ENCODE measurements around the gene PSENEN. TPM values are rescaled to one million over a fixed set of nuclear protein-coding genes. Genes with fewer than 3 reads are reported as not detected.

Gene PSENEN
- total RNA-seq, 1 experiment from 2014 or later = 69.7 TPM

- Mint-ChIP-seq H3K36me3 (ENCODE audit: insufficient read depth in 1 of 3, low read depth in 3 of 3) (no peaks in the 10 kb centered on the region), H3K27ac (no peak overlapping the region; a peak in 1 of 7 replicates), H3K27me3 (ENCODE audit: low read depth) (peaks cover 11% of the 10 kb centered on the region), H3K9me3 (peaks cover 0 to 3% of the 10 kb centered on the region in 2 experiments; a peak in 3 of 5 replicates), H3K4me1 (peaks cover 0 to 8% of the 10 kb centered on the region in 2 experiments; a peak in 1 of 4 replicates), H3K4me3 (no peak overlapping the region; a peak in 1 of 5 replicates)
- Histone ChIP-seq H2BK12ac (ENCODE audit: insufficient read length, low read depth, low read length) (no peak overlapping the region), H3K27ac (ENCODE audit: insufficient read length, low read depth, low read length) (no peak overlapping the region), H4K91ac (ENCODE audit: insufficient read length, low read depth, low read length) (no peak overlapping the region), H2BK15ac (ENCODE audit: low read depth, low read length) (no peak overlapping the region), H3K23ac (ENCODE audit: insufficient read length, low read depth, low read length) (no peak overlapping the region), H3K18ac (ENCODE audit: insufficient read length, low read depth, low read length) (no peak overlapping the region), H4K5ac (ENCODE audit: insufficient read length, low read depth, low read length) (no peak overlapping the region), H2AK5ac (ENCODE audit: insufficient read length, low read length) (no peak overlapping the region), H3K56ac (ENCODE audit: insufficient read length, low read depth, low read length) (no peak overlapping the region), H3K79me1 (ENCODE audit: insufficient read depth, low read depth, low read length, poor library complexity, severe bottlenecking) (no peaks in the 10 kb centered on the region), H2BK120ac (ENCODE audit: low read depth, low read length, poor library complexity, severe bottlenecking) (no peak overlapping the region), H3K9me3 (ENCODE audit: control insufficient read depth, low read depth, low read length) (no peaks in the 10 kb centered on the region), H2AFZ (ENCODE audit: low read length) (no peak overlapping the region), H3T11ph (ENCODE audit: low read length) (no peak overlapping the region), H3K14ac (ENCODE audit: insufficient read depth, low read length) (no peak overlapping the region), H4K8ac (replicated peaks; ENCODE audit: insufficient read length, low read depth, low read length) (no peak overlapping the region), H3K23me2 (ENCODE audit: insufficient read length, low read depth, low read length, poor library complexity, severe bottlenecking) (no peaks in the 10 kb centered on the region), H2BK20ac (ENCODE audit: low read depth, low read length, poor library complexity, severe bottlenecking) (no peak overlapping the region), H3K4me1 (ENCODE audit: insufficient read depth, low read length) (no peaks in the 10 kb centered on the region), H3K27me3 (ENCODE audit: insufficient read depth, low read length) (no peaks in the 10 kb centered on the region), H3K79me2 (ENCODE audit: insufficient read depth, low read length) (no peaks in the 10 kb centered on the region), H3K4ac (ENCODE audit: low read depth, low read length) (no peak overlapping the region), H4K20me1 (ENCODE audit: control insufficient read depth, insufficient read depth, insufficient read length) (no peaks in the 10 kb centered on the region), H3K9ac (ENCODE audit: extremely low read depth, insufficient read length, low read length) (no peak overlapping the region), H2BK5ac (ENCODE audit: insufficient read length, low read length) (no peak overlapping the region), H3K4me2 (ENCODE audit: insufficient read depth, insufficient read length, low read length) (no peak overlapping the region)
- no CpG with 5 or more reads among the region's 2 CpGs for WGBS (ENCODE audit: extremely low coverage, insufficient read length, low lambda C conversion rate)
- DNase-seq = no peak
- TF ChIP-seq, protein P1, sequence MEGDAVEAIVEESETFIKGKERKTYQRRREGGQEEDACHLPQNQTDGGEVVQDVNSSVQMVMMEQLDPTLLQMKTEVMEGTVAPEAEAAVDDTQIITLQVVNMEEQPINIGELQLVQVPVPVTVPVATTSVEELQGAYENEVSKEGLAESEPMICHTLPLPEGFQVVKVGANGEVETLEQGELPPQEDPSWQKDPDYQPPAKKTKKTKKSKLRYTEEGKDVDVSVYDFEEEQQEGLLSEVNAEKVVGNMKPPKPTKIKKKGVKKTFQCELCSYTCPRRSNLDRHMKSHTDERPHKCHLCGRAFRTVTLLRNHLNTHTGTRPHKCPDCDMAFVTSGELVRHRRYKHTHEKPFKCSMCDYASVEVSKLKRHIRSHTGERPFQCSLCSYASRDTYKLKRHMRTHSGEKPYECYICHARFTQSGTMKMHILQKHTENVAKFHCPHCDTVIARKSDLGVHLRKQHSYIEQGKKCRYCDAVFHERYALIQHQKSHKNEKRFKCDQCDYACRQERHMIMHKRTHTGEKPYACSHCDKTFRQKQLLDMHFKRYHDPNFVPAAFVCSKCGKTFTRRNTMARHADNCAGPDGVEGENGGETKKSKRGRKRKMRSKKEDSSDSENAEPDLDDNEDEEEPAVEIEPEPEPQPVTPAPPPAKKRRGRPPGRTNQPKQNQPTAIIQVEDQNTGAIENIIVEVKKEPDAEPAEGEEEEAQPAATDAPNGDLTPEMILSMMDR (conservative IDR thresholded peaks at IDR 0.05) = no peak
Observed at GRCh38 chr19:35695895-35696422, 49.5 kb upstream of the PSENEN start.
